ENCODE results near the gene NAT8.
"Not testable (repeated sequence)": the region's sequence is repeated elsewhere in the genome, so short reads cannot be mapped to it uniquely, and the experiment has no call there.

Gene NAT8, protein sequence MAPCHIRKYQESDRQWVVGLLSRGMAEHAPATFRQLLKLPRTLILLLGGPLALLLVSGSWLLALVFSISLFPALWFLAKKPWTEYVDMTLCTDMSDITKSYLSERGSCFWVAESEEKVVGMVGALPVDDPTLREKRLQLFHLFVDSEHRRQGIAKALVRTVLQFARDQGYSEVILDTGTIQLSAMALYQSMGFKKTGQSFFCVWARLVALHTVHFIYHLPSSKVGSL

DNA sequence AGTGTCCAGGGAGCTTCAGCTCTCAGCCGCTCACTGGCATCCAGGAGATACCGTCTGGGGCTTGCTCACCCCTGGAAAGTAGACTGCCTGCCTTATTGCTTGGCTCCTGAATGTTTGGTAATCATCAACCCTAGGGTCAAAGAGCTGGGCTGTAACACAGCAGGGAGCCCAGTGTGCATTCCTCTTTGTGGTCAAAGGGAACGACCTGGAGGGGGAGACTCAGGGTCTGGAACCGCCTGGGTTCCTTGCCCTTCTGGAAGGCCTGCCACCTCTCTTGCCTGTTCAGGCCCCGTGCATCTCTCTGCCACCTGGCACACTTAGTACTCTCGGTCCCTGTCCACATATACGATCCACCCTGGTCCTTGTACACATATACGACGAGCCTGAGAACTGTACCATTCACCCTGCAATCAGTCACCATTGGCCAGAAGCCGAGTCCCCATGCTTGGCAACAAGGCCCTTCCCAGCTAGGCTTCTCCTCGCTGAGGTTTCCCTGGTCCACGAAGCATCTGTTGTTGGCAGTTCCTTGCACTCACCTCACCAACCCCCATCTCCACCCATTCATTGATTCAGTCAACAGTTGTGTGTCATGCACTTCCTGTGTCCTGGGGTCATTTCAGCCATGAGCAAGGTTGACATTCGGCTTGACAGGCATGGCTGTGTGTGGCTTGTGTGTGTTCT, at the start of gene NAT8:
Gene NAT8 (minus strand): TSS at position 85 of the 681 bp plus-strand sequence. CDS start 794 bp downstream, outside the sequence.
- DNase-seq (ENCODE audit: low read depth), result no peak

DNA sequence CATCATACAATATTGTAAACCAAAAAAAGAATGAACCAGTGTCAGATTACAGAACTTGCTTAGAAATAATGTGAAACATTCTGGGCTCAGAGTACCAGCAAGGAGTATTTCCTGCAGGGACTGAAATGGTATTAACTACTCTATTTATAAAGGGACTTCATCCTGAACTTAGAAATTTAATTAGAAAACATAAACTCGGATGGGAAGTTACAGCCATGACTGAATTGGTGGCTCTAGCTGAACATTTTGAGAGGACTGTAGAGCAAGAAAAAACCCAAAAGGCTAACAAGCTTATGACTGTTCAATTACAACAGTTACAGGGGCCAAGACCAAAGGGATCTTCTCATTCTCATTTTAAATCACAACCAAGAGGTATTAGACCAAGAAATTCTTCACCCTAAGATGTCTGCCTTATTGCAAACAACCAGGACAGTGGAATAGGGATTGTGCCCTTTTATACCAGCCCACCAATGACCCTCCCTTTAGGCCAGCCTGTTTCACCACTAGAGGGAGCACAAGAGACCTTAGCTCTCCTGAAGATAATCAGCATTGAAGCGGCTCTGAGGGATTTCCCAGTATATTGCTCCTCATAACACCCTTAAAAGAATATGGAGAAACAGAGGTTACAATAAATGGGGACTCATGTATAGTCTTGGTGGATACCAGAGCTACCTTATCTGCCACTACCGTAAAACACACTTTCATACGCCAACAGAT, 48.3 kb upstream of the NAT8 start:
- DNase-seq (ENCODE audit: low read depth), result peak; percentile 25

DNA sequence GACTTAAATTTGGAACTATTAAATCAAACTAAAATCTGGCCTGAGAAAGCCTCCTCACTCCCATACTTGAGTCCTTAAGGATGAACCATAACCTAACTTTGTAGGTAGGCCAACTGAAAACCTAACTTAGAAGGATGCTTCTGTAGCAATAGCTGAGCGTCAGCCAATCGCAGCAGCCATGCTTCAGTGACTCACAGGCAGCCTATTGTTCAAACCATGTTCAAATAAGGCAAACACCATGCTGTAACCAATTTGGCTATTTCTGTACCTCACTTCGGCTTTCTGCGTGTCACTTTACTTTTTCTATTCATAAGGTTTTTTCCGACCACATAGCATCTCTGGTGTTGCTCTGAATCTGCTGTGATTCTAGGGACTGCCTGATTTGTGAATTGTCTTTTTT, 46.3 kb upstream of the NAT8 start:
- not testable (repeated sequence) for DNase-seq (ENCODE audit: low read depth)

DNA sequence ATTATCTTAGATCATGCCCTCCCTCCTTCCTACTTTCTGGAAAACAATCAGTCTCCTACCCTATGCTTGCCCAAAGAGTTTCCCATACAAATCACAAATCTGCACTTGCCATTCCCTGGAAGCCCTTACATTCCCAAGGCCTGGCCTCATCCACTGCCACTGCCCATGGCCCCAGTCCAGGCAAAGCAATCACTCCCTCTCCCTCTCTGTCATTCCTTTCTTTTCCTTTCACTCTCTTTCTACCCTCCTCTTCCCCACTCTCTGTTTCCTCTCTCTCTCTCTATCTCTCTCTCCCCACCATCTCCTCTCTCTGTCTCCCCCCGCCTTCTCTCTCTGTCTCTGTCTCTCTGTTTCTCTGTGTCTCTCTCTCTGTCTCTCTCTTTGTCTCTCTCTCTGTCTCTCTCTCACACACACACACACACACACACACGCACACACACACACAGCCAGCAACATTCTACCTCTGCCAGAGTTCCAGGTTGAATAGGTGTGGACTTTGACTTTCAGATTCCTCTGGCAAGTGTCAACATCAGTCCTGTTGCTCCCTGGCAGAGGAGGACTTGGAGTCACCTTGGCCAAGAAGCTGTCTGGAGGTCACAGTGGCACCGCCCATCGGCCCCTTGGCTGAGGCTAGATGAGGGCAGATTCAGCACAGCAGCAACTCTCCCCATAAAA, 43.7 kb upstream of the NAT8 start:
- DNase-seq (ENCODE audit: low read depth), result peak; percentile 28

DNA sequence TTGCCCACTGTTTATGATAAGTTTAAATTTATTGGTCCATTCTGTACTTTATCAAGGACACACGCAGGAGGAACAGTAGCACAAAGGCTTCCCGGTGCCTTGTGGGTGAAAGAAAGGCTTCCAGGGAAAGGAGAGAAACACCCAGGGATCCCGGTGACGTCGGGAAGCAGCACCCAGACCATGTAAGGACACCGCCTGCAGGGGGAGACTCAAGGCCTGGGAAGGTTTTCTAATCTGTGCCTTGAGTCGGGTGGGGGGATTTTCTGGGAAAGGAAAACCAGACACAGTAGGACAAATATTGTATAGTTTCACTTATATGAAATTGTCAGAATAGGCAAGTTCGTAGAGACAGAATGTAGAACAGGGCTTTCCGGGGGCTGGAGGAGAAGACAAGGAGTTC, 42.7 kb upstream of the NAT8 start:
- not testable (repeated sequence) for DNase-seq (ENCODE audit: low read depth)

DNA sequence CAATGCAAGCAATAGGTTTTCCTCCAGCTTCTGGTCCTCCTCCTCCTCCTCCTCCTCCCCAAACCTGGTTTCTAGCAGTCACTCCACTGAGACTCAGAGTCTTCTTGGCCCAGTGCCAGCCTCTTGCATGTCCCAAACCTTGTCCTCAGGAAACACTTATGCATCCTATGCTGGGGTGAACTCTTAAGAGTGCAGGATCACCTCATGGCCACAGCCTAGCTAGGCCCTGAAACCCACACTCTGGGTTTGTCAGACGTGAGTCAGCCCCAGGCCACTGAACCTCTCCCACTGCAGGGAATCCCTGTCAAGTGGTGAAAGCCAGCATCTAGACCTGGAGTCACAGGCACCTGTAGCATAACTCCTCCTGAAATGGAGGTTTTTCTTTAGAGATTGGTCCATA, 42.1 kb upstream of the NAT8 start:
- not testable (repeated sequence) for DNase-seq (ENCODE audit: low read depth)

DNA sequence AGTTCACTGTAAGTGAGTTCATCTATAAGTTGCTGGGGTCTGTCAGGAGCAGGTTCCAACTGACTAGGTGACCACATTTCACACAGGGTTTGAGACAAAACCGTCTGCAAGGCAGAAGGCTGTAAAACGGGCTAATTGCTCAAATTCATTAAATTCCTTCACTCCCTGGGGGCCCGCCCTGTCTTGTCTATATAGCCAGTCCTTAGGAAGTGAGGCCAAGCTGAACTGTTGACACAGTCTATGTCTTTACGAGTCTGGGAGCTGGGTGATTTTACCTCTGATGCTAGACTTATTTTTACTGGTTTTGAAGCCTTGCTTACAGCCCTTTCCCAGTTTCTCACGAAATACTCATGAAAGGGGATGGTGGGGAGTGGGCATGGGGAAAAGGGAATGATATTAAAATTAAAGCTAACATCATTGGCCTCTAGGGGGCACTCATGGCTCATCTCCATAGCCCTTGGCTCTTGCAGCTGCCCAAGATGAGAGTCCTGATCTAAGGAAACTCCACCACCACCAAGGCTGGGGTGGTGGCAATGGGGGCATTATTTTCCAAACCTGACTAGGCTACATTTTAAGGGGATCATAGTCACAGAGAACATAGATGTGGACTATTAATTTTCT, 37.8 kb upstream of the NAT8 start:
- DNase-seq (ENCODE audit: low read depth), result peak; percentile 38

DNA sequence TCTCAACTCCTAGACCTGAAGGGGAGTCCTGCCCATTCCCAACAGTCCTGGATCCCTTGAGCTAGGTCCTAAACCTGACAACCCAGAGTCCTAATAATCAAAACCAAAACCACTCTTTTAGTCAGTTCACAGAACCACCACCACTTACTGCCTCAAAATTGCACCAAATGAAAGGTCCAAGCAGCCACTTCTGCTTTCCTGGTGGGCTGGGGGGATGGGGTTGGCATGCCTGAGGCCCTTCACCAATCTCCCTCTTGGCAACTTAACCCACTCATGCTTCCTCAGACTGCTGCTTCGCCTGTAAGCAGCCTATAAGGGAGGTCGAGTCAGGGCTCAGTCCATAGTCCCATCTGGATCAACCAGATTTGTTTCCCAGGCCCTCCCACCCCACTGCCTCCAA, 37.0 kb upstream of the NAT8 start:
- DNase-seq (ENCODE audit: low read depth), result not testable (repeated sequence)

DNA sequence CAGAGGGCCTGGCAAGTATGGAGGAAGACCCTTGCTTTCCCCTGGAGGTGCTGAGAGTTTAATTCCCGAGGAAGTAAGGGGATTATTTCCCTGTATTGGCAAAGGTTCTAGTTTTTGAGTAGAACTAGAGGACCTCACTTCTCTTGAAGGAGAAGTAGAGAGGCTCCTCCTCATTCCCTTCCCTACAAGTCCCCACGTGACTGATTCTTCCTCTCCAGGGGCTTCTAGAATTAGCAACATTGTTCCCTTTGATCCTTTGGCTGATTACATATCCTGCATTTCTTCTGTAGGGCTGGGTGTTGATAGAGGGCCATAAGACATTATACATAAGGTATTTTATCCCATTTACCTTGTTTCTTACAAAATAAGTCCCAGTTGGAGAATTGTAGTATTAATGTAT, 35.8 kb upstream of the NAT8 start:
- not testable (repeated sequence) for DNase-seq (ENCODE audit: low read depth)

DNA sequence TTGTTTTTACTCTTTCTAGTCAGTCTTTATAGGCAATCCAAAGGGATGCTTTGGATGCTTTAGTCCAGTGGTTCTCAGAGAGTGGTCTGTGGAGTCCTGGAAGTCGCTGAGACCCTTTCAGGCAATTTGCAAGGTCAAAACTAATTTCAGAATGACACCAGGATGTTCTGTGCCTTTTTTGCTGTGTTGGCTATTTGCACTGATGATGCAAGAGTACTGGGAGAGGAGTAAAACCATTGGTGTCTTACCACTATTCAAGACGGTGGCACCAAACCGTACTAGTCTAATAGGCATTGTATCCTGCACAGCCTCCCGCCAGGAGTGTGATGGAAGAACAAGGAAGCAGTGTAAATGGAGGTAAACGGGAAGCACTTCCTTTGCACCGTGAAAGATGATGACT, 34.0 kb upstream of the NAT8 start:
- DNase-seq (ENCODE audit: low read depth), result not testable (repeated sequence)

DNA sequence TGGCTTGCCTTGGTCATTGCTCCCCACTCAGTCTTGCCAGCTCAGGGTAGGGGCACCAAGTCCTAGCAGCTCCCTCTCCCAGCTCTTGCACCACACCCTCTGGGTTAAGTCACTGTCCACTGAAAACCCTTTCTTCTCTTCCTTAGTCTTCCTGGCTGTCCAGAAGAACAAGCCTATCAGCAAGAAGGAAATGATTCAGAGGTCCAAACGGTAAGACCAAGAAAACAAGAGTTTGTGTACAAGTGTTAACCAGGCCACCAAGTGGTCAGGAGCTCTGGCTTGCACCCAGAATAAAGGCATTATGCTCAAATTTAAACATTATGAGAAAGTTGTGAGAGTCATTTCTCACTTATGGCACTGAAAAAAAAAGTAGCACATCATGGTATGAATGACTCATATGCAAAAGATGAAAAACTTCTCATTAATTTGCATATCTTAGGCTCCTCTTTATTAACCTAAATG, 32.5 kb upstream of the NAT8 start:
- DNase-seq (ENCODE audit: low read depth), result peak; percentile 12

DNA sequence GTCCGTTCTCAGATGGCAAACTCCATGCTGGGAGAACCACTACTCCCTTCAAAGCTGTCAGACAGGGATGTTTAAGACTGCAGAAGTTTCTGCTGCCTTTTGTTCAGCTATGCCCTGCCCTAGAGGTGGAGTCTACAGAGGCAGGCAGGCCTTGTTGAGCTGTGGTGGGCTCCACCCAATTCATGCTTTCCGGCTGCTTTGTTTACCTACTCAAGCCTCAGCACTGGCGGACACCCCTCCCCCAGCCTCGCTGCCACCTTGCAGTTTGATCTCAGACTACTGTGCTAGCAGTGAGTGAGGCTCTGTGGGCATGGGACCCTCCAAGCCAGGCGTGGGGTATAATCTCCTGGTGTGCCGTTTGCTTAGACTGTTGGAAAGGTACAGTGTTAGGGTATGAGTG, 27.8 kb upstream of the NAT8 start:
- DNase-seq (ENCODE audit: low read depth), result not testable (repeated sequence)

DNA sequence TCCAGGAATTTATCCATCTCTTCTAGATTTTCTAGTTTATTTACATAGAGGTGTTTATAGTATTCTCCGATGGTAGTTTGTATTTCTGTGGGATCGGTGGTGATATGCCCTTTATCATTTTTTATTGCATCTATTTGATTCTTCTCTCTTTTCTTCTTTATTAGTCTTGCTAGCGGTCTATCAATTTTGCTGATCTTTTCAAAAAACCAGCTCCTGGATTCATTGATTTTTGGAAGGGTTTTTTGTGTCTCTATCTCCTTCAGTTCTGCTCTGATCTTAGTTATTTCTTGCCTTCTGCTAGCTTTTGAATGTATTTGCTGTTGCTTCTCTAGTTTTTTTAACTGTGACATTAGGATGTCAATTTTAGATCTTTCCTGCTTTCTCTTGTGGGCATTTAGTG, 25.0 kb upstream of the NAT8 start:
- not testable (repeated sequence) for DNase-seq (ENCODE audit: low read depth)

DNA sequence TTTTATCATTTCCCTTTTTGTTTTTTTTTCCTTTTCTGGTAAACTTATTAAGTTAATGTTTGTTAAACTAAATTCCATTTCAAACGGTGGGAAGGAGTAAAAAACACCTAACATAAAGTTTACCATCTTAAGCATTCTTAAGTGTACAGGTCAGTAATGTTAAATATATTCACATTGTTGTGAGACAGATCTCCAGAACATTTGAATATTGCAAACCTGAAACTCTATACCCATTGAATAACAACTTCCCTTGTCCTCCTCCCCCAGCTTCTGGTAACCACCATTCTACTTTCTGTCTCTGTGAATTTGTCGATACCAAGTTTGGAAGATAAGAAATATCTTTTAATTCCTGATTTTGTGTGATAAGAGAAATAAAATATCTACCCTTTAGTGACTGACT, 12.0 kb upstream of the NAT8 start:
- DNase-seq (ENCODE audit: low read depth), result no peak

DNA sequence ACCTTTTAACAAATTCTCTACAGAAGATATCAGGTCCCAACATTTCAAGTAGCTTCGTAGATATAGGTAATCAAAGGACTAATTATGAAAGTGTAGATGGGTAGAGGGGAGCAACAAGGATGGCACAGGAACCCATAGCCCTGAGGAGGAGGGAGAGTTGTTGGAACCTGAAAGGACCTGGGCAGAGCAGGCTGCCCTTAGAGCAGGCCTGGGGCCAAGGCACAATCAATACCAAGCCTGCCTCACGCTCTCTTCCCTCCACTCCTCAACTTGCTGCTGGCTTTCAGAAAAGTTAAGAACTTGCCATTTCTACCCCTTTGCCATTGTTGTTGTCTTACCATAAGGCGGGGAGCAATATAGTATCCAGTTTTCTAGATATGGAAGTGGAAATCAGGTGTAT, 10.1 kb upstream of the NAT8 start:
- DNase-seq (ENCODE audit: low read depth), result no peak

DNA sequence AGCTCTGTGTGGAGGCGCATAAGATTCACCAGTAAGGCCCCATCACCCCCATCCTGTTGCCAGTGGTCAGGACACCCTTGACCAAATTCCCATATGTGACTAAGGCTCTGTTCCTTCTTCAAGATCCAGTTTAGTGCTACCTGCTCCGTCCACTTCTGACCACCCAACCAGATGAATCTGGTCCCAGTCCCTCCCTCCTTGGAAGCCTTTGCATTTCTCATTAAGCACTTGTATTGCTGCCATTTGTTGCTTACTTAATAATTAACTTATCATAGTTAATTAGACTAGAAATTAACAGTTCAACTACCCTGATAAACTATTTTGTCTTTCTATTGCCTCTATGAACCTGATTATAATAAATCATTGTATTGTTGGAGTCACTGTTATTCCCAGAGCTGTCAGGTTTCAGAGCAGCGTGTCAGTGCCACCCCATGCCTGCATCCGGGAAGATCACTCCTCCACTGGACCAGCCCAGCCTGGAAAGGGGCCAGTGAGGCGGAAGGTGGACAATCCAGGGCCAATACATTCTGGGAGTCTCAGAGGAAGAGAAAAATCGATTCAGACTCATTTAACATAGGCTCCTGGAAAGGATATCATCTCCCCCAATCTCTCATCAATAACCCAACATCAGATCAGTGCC, 9.5 kb upstream of the NAT8 start:
- DNase-seq (ENCODE audit: low read depth), result no peak

DNA sequence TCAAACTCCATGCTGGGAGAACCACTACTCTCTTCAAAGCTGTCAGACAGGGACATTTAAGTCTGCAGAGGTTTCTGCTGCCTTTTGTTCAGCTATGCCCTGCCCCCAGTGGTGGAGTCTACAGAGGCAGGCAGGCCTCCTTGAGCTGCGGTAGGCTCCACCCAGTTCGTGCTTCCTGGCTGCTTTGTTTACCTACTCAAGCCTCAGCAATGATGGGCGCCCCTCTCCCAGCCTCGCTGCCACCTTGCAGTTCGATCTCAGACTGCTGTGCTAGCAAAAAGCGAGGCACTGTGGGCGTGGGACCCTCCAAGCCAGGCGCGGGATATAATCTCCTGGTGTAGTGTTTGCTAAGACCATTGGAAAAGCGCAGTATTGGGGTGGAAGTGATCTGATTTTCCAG, 5.5 kb upstream of the NAT8 start:
- not testable (repeated sequence) for DNase-seq (ENCODE audit: low read depth)

DNA sequence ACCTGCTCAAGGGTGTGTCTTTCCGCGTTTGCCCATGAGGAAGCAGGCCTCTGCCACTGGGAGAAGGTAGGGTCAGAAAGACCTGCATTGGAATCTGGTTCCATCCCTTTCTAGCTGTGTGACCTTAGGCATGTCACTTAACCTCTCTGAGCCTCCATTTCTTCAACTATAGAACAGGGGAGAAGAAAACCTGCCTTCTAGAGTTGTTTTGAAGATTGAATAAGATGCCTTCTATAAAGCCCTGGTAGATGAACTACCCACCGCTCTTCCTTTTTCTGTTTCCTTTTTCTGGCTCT, 507 bp downstream of the NAT8 start:
- no peak for DNase-seq (ENCODE audit: low read depth)

DNA sequence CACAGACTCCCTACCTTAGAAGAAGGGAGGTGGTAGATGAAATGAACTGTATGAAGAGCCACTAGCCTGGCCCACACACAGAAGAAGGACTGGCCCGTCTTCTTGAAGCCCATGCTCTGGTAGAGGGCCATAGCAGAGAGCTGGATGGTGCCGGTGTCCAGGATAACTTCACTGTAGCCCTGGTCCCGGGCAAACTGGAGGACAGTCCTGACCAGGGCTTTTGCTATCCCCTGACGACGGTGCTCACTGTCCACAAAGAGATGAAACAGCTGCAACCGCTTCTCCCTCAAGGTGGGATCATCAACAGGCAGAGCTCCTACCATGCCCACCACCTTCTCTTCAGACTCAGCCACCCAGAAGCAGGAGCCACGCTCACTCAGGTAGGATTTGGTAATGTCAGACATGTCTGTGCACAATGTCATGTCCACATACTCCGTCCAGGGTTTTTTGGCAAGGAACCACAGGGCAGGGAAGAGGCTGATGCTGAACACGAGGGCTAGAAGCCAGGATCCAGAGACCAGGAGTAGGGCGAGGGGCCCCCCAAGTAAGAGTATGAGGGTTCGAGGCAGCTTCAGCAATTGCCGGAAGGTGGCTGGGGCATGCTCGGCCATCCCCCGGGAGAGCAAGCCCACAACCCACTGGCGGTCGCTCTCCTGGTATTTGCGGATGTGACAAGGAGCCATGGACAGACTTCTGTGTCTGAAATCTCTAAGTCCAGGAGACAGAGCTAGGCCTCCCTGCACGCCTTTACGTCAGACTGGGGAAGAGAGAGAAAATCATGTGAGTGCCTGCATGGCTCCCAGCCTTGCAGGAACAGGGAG, 1.1 kb downstream of the NAT8 start:
- no peak for DNase-seq (ENCODE audit: low read depth)

DNA sequence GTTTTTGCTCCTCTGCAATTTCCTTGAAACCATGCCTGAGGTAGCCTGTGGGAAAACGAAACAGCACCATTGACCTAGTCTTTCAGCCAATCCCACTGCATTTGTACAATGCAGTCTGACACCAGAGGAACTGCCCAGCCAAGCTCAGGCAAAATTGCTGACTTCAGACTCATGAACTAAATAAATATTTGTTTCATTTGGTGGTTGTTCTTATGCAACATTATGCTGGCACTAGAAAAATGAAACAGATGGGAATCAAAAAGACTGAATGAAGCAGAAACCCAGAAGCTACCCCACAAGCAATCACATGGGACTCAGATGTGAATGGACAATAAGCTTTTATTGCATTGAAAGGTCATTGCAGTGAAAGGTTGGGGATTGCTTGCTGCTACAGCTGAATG, 1.7 kb downstream of the NAT8 start:
- DNase-seq (ENCODE audit: low read depth), result peak; percentile 3

DNA sequence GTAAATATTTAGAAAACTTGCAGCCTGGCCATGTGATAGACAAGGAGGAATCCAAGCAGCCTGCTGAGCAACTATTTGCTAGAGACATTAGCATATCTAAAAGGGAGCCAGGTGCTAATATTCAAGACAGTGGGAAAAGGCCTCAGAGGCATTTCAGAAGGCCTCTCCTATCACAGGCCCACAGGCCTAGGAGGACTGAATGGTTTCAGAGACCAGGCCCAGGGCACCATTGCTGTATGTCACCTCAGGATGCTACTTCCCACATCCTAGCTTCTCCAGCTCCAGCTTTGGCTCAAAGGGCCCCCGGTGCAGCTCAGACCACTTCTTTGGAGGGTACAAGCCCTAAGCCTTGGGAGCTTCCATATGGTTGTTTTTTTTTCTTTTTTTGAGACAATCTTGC, 3.8 kb downstream of the NAT8 start:
- no peak for DNase-seq (ENCODE audit: low read depth)
